GM23248 (cell line): Measurements from ENCODE around the gene ARHGAP26. TPM values are rescaled to one million over a fixed set of nuclear protein-coding genes. Genes with fewer than 3 reads are reported as not detected.

Source experiments
- DNase-seq: peaks from one replicate; pipeline ENCODE4 v3.0.0-alpha.2; 2015
- H2AFZ ChIP-seq: fragments of 200-600 bp; sonication (generic); 2 replicates; pipeline ENCODE4 v1.6.1; 2016; ENCODE audit warnings: antibody characterized with exemption
- H3F3A ChIP-seq: fragments of 200-600 bp; sonication (generic); 2 replicates; pipeline ENCODE4 v1.6.1; 2016; ENCODE audit warnings: mild to moderate bottlenecking, antibody characterized with exemption, mixed run types; ENCODE audit not compliant: insufficient read depth
- H3K27ac ChIP-seq: fragments of 200-600 bp; sonication (generic); 2 replicates; pipeline ENCODE4 v1.5.1; 2016; ENCODE audit warnings: mild to moderate bottlenecking
- H3K27me3 ChIP-seq: fragments of 200-600 bp; sonication (generic); replicated peaks from 2 replicates; pipeline ENCODE4 v1.6.1; 2016; ENCODE audit warnings: mild to moderate bottlenecking; ENCODE audit not compliant: insufficient read depth
- H3K36me3 ChIP-seq: fragments of 200-600 bp; sonication (generic); 2 replicates; pipeline ENCODE4 v1.6.1; 2016; ENCODE audit warnings: low read depth, mild to moderate bottlenecking
- H3K4me1 ChIP-seq: fragments of 200-600 bp; sonication (generic); 2 replicates; pipeline ENCODE4 v1.6.1; 2016; ENCODE audit warnings: mild to moderate bottlenecking; ENCODE audit not compliant: insufficient read depth
- H3K4me2 ChIP-seq: fragments of 200-600 bp; sonication (generic); one replicate; pipeline ENCODE4 v1.6.1; 2016; ENCODE audit warnings: mild to moderate bottlenecking; ENCODE audit not compliant: unreplicated experiment
- H3K4me3 ChIP-seq: fragments of 200-600 bp; sonication (generic); 2 replicates; pipeline ENCODE4 v1.5.1; 2016; ENCODE audit warnings: mild to moderate bottlenecking
- H3K79me2 ChIP-seq: fragments of 200-600 bp; sonication (generic); 2 replicates; pipeline ENCODE4 v1.6.1; 2016; ENCODE audit warnings: mild to moderate bottlenecking; ENCODE audit not compliant: insufficient read depth
- H3K9ac ChIP-seq: fragments of 200-600 bp; sonication (generic); 2 replicates; pipeline ENCODE4 v1.6.1; 2016; ENCODE audit warnings: mild to moderate bottlenecking
- H3K9me2 ChIP-seq: fragments of 200-600 bp; sonication (generic); 2 replicates; pipeline ENCODE4 v1.6.1; 2016; ENCODE audit warnings: mixed run types, mild to moderate bottlenecking, moderate library complexity; ENCODE audit not compliant: insufficient read depth
- H3K9me3 ChIP-seq: fragments of 200-600 bp; sonication (generic); one replicate; pipeline ENCODE4 v1.6.1; 2017; ENCODE audit warnings: low read depth
- H4K20me1 ChIP-seq: fragments of 200-600 bp; sonication (generic); 2 replicates; pipeline ENCODE4 v1.6.0; 2016; ENCODE audit not compliant: insufficient read depth
- EZH2 ChIP-seq: fragments of 200-600 bp; sonication (generic); IDR thresholded peaks from 2 replicates; pipeline ENCODE4 v1.6.1; 2018; ENCODE audit warnings: antibody characterized with exemption, mild to moderate bottlenecking; ENCODE audit not compliant: insufficient read depth, poor library complexity, severe bottlenecking
- EZH2phosphoT487 ChIP-seq: fragments of 200-600 bp; sonication (generic); IDR thresholded peaks from 2 replicates; pipeline ENCODE4 v1.6.1; 2018; ENCODE audit warnings: antibody characterized with exemption, moderate library complexity, mild to moderate bottlenecking, low read depth; ENCODE audit not compliant: insufficient read depth
- WGBS, 2 experiments: methylation state at CpG; one replicate each; pipeline ENCODE4 v1.1.6; 2015 to 2017; ENCODE audit warnings: low lambda C conversion rate in 2 of 2, low coverage in 1 of 2; ENCODE audit errors: missing lambda C conversion rate in 2 of 2; 5-methylcytosine and 5-hydroxymethylcytosine counted together
- in situ Hi-C: fragments of 300-500 bp; cut with MboI; formaldehyde crosslinking; loops from 2 replicates; pipeline ENCODE4 v1.15.0; 2020
- polyA plus RNA-seq: library from polyadenylated mRNA; unstranded; fragments of >200 nt; fragmentation: Nextera tagmentation; extraction: Ambion mirVana; gene quantifications from 2 replicates; pipeline ENCODE4 v1.2.1, GENCODE V29; 2016
- total RNA-seq: library from RNA; depleted of rRNA; stranded (reverse); fragments of >200 nt; shearing (Covaris generic); gene quantifications from 2 replicates; pipeline ENCODE4 v1.2.3, GENCODE V29; 2014

Gene ARHGAP26
- total and polyA plus RNA-seq, 2 experiments from 2014 or later = 1.6 to 1.7 TPM

DNA sequence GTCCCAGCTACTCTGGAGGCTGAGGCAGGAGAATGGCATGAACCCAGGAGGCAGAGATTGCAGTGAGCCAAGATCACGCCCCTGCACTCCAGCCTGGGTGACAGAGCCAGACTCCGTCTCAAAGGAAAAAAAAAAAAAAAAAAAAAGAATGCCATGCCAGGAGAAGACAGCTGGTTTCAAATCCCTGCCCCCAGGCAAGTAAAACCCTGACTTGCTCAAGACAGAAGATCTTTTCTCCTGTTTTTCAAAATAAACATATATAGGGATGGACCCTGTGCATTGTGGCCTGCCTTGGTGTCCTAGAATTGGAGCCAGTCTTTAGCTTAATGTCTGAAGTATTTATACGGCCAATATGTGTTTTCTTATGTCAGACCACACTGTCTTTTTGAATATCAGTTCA is 456.2 kb downstream of the ARHGAP26 start:
- in situ Hi-C loops = no loop called here
- Histone ChIP-seq H3K9me3 (no peaks in the 10 kb centered on the region), H3K36me3 (no peaks in the 10 kb centered on the region), H3K4me3 (no peak overlapping the region), H4K20me1 (no peaks in the 10 kb centered on the region), H3K9me2 (no peaks in the 10 kb centered on the region), H3K9ac (no peak overlapping the region), H3K79me2 (no peaks in the 10 kb centered on the region), H2AFZ (no peak overlapping the region), H3F3A (peaks cover 9% of the 10 kb centered on the region; the same call in 1 of the 2 replicates), H3K4me1 (peaks cover 16% of the 10 kb centered on the region), H3K27me3 (no peaks in the 10 kb centered on the region), H3K27ac (no peak overlapping the region), H3K4me2 (no peak overlapping the region)
- WGBS, 2 experiments = 70 to 86% methylated on average over 3 of the region's 3 CpGs
- DNase-seq = no peak
- TF ChIP-seq EZH2phosphoT487 (no peak), EZH2 (no peak)

DNA sequence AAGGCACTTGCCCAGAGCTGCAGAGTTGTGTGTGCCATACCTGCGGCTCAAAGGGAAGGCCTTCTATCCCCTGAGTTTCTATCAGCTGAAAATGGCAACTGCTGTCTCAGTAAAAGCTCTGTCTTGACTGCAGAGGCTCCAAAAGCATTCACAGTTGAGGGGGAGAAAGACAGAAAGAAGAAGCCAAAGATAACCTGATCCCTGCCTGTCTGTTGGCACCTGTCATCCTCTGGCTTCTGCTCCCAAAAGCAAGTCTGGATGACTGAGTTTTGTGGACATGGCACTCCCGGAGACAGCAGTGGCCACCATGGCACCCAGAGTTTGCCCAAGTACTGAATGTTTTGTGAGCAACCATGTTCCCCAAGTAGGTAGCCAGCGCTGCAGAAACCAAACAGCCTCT is 456.7 kb downstream of the ARHGAP26 start:
- no peak for DNase-seq
- Histone ChIP-seq H3K9ac (no peak overlapping the region), H3F3A (peaks cover 9% of the 10 kb centered on the region; the same call in 1 of the 2 replicates), H3K27ac (no peak overlapping the region), H3K4me3 (no peak overlapping the region), H3K27me3 (no peaks in the 10 kb centered on the region), H2AFZ (no peak overlapping the region), H3K9me3 (no peaks in the 10 kb centered on the region), H3K36me3 (no peaks in the 10 kb centered on the region), H3K79me2 (no peaks in the 10 kb centered on the region), H3K9me2 (no peaks in the 10 kb centered on the region), H3K4me2 (no peak overlapping the region), H4K20me1 (no peaks in the 10 kb centered on the region), H3K4me1 (peaks cover 16% of the 10 kb centered on the region)
- no peak for TF ChIP-seq EZH2
- no peak for TF ChIP-seq EZH2phosphoT487
- WGBS, 2 experiments = 88 to 97% methylated on average over 3 of the region's 3 CpGs
- in situ Hi-C loops = no loop called here

DNA sequence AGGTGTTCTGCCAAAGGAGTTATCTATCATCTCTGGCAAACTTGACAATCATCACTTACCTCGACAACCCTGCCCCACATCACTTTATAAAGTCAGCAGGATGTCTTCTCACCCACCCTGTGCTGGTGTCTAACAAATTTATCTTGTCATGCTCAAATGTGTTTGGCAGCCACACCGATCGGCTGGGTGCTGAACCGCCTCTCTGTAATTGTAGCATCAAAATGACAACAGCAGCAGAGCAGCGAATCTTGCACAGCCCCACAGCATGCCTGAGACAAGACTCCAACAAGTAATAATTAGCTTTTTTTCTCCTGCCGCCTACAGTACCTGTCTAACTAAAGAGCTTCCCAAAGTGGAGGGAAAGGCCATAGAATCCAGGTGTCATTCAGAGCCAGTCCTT is 457.1 kb downstream of the ARHGAP26 start:
- H3K27ac ChIP-seq = no peak overlapping the region
- no peak overlapping the region for H2AFZ ChIP-seq
- H3K79me2 ChIP-seq = no peaks in the 10 kb centered on the region
- WGBS, 2 experiments = 91 to 97% methylated on average over 6 of the region's 6 CpGs
- no peaks in the 10 kb centered on the region for H3K36me3 ChIP-seq
- in situ Hi-C loops = no loop called here
- H3K27me3 ChIP-seq = no peaks in the 10 kb centered on the region
- no peak overlapping the region for H3K9ac ChIP-seq
- DNase-seq = no peak
- H3F3A ChIP-seq = peaks cover 9% of the 10 kb centered on the region; the same call in 1 of the 2 replicates
- no peaks in the 10 kb centered on the region for H4K20me1 ChIP-seq
- no peak overlapping the region for H3K4me2 ChIP-seq
- H3K9me2 ChIP-seq = no peaks in the 10 kb centered on the region
- H3K4me3 ChIP-seq = no peak overlapping the region
- H3K4me1 ChIP-seq = peaks cover 16% of the 10 kb centered on the region
- no peaks in the 10 kb centered on the region for H3K9me3 ChIP-seq
- TF ChIP-seq EZH2phosphoT487 (no peak), EZH2 (no peak)

DNA sequence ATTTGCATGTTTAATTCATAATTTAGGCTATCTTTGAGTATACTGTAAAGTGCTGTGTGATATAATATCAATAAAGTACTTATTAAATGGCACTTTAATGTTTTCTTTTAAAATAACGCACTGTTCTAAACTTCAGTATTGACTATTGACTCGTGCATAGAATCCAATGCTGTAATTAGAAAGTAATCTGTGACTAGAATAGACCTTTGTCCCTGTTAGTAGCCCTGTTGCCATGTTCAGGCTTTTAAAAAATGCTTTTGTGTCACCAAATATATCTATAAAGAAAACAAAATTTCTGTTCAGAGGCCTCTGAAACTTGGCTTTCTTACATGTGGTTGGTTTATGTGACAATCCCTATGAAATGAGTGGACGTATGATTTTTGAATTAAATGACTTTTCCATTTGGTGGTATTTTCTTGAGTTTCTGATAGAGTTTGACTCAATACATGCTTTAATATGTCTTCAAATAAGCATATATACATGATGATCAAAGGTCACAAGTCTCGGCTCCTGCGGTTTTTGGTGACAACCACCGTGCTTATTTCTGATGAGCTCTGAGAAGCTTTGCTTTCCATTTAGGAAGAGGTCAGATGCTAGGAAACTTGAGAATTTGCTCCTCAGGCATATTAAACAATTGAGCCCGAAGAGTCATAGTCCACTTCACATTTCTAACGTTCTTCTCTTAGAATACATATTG is 458.6 kb downstream of the ARHGAP26 start:
- in situ Hi-C loops = no loop called here
- no peak for TF ChIP-seq EZH2
- no peak for TF ChIP-seq EZH2phosphoT487
- no peaks in the 10 kb centered on the region for H3K27me3 ChIP-seq
- no peak overlapping the region for H3K27ac ChIP-seq
- no peak for DNase-seq
- no peak overlapping the region for H3K4me3 ChIP-seq
- H3F3A ChIP-seq = peaks cover 9% of the 10 kb centered on the region; the same call in 1 of the 2 replicates
- no peaks in the 10 kb centered on the region for H3K79me2 ChIP-seq
- H4K20me1 ChIP-seq = no peaks in the 10 kb centered on the region
- no peak overlapping the region for H3K4me2 ChIP-seq
- H3K36me3 ChIP-seq = no peaks in the 10 kb centered on the region
- 88% methylated on average over 8 of the region's 8 CpGs for WGBS, 2 experiments
- no peaks in the 10 kb centered on the region for H3K9me2 ChIP-seq
- no peak overlapping the region for H3K9ac ChIP-seq
- no peaks in the 10 kb centered on the region for H3K9me3 ChIP-seq
- peaks cover 22% of the 10 kb centered on the region for H3K4me1 ChIP-seq
- peak overlapping the region; percentile 52; the same call in 1 of the 2 replicates for H2AFZ ChIP-seq
